ENCODE measurements around the gene RAB42. TPM values are rescaled to one million over a fixed set of nuclear protein-coding genes. Genes with fewer than 3 reads are reported as not detected.

RAB42 gene
- total and polyA plus RNA-seq, 4 donors: 0.35 to 5.9 (median 1.0) TPM

DNA sequence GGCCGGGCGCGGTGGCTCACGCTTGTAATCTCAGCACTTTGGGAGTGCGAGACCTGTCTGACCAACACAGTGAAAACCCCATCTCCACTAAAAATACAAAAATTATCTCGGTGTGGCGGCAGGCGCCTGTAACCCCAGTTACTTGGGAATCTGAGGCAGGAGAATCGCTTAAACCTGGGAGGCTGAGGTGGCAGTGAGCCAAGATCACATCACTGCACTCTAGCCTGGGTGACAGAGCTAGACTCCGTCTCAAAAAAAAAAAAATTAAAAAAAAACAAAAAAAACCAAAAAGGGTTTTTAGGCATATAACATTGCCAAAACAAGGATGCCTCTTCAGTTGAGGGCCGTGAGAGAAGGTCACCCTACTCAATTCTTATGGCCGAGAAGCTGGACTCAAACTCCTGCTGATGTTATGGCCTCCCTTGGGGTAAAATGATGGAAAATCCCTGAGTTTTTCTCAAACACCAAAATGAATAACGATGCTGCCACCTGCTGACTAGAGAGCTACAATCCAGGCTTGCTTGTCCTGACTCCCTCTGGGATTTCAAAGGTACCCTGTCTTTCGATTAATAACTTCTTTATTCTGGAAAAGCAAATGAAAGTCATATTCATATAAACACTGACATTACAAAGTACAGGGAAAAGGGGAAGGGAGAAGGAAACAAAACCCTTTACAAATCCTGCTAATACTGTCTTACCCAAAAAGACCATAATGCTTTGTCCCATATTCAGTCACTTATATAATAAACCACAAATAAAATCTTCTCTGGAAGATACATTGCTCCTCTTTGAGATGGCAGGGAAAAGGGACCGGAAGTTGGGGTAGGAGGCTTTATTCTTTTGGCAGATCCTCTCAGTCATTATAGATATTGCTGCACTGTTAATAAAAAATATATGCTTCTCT lies 10.7 kb downstream of the RAB42 start:
- 75% methylated on average over 15 of the region's 15 CpGs for WGBS
- no peaks in the 10 kb centered on the region for H3K9me3 ChIP-seq (ENCODE audit: control insufficient read depth in 4 of 4, low read length in 3 of 4)
- peaks cover 12 to 44% (median 24%) of the 10 kb centered on the region in 4 donors for H3K36me3 ChIP-seq (ENCODE audit: control insufficient read depth in 4 of 4, insufficient read depth in 3 of 4, low read depth in 1 of 4, low read length in 3 of 4)
- H3K4me3 ChIP-seq (ENCODE audit: low read depth in 1 of 3, low read length in 3 of 3): no peak overlapping the region
- peak; percentile 52 for DNase-seq (ENCODE audit: low spot score)
- no peak overlapping the region for H3K9ac ChIP-seq (ENCODE audit: low read depth in 1 of 2, low read length in 2 of 2)
- H3K4me1 ChIP-seq (ENCODE audit: control insufficient read depth in 4 of 4, insufficient read depth in 4 of 4, low read length in 3 of 4): no peaks in the 10 kb centered on the region
- TF ChIP-seq RAD21 (IDR thresholded peaks at IDR 0.05): peak; percentile 87 to 90
- peak; percentile 20 for TF ChIP-seq YY1 (IDR thresholded peaks at IDR 0.05)
- TF ChIP-seq, protein P1, sequence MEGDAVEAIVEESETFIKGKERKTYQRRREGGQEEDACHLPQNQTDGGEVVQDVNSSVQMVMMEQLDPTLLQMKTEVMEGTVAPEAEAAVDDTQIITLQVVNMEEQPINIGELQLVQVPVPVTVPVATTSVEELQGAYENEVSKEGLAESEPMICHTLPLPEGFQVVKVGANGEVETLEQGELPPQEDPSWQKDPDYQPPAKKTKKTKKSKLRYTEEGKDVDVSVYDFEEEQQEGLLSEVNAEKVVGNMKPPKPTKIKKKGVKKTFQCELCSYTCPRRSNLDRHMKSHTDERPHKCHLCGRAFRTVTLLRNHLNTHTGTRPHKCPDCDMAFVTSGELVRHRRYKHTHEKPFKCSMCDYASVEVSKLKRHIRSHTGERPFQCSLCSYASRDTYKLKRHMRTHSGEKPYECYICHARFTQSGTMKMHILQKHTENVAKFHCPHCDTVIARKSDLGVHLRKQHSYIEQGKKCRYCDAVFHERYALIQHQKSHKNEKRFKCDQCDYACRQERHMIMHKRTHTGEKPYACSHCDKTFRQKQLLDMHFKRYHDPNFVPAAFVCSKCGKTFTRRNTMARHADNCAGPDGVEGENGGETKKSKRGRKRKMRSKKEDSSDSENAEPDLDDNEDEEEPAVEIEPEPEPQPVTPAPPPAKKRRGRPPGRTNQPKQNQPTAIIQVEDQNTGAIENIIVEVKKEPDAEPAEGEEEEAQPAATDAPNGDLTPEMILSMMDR (IDR thresholded peaks at IDR 0.05; ENCODE audit: low read depth, low read length, missing input control): peak; percentile 73
- TF ChIP-seq, protein P2, sequence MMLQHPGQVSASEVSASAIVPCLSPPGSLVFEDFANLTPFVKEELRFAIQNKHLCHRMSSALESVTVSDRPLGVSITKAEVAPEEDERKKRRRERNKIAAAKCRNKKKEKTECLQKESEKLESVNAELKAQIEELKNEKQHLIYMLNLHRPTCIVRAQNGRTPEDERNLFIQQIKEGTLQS (IDR thresholded peaks at IDR 0.05): no peak
- no peak overlapping the region for H3K27ac ChIP-seq (ENCODE audit: low read depth in 1 of 2, low read length in 2 of 2)
- H3K27me3 ChIP-seq (ENCODE audit: control insufficient read depth in 4 of 4, insufficient read depth in 4 of 4, low read length in 3 of 4): no peaks in the 10 kb centered on the region

DNA sequence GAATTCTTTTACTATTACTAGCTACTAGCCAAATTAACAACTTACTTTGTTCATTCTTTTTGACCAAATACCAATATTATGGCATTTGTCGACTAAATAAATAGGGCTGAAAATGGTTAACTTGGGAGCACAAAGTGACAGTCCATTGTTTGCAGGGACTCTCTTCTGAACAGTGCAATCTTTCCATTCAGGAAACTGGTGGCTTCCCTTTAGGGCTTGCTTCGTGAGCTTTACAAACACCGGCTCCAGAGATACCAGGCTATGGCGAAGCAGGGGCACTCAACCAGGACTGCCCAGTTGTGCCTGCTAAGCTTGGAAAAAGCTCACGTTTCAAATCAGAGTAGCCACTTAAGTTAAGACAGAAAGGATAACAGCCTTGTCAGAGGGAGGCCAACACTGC lies 12.3 kb downstream of the RAB42 start:
- Histone ChIP-seq H3K36me3 (ENCODE audit: control insufficient read depth in 4 of 4, insufficient read depth in 3 of 4, low read depth in 1 of 4, low read length in 3 of 4) (peaks cover 16 to 44% (median 24%) of the 10 kb centered on the region in 4 donors), H3K4me1 (ENCODE audit: control insufficient read depth in 4 of 4, insufficient read depth in 4 of 4, low read length in 3 of 4) (no peaks in the 10 kb centered on the region), H3K9ac (ENCODE audit: low read depth in 1 of 2, low read length in 2 of 2) (no peak overlapping the region), H3K27ac (ENCODE audit: low read depth in 1 of 2, low read length in 2 of 2) (no peak overlapping the region), H3K4me3 (ENCODE audit: low read depth in 1 of 3, low read length in 3 of 3) (no peak overlapping the region), H3K27me3 (ENCODE audit: control insufficient read depth in 4 of 4, insufficient read depth in 4 of 4, low read length in 3 of 4) (no peaks in the 10 kb centered on the region), H3K9me3 (ENCODE audit: control insufficient read depth in 4 of 4, low read length in 3 of 4) (no peaks in the 10 kb centered on the region)
- TF ChIP-seq, protein P3, sequence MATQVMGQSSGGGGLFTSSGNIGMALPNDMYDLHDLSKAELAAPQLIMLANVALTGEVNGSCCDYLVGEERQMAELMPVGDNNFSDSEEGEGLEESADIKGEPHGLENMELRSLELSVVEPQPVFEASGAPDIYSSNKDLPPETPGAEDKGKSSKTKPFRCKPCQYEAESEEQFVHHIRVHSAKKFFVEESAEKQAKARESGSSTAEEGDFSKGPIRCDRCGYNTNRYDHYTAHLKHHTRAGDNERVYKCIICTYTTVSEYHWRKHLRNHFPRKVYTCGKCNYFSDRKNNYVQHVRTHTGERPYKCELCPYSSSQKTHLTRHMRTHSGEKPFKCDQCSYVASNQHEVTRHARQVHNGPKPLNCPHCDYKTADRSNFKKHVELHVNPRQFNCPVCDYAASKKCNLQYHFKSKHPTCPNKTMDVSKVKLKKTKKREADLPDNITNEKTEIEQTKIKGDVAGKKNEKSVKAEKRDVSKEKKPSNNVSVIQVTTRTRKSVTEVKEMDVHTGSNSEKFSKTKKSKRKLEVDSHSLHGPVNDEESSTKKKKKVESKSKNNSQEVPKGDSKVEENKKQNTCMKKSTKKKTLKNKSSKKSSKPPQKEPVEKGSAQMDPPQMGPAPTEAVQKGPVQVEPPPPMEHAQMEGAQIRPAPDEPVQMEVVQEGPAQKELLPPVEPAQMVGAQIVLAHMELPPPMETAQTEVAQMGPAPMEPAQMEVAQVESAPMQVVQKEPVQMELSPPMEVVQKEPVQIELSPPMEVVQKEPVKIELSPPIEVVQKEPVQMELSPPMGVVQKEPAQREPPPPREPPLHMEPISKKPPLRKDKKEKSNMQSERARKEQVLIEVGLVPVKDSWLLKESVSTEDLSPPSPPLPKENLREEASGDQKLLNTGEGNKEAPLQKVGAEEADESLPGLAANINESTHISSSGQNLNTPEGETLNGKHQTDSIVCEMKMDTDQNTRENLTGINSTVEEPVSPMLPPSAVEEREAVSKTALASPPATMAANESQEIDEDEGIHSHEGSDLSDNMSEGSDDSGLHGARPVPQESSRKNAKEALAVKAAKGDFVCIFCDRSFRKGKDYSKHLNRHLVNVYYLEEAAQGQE (IDR thresholded peaks at IDR 0.05): no peak
- no peak for TF ChIP-seq HNF4G (IDR thresholded peaks at IDR 0.05)
- no peak for TF ChIP-seq FOXA1 (IDR thresholded peaks at IDR 0.05)
- no peak for TF ChIP-seq NR2F2 (IDR thresholded peaks at IDR 0.05)
- TF ChIP-seq SP1 (IDR thresholded peaks at IDR 0.05): no peak
- no peak for TF ChIP-seq JUND (IDR thresholded peaks at IDR 0.05)
- TF ChIP-seq, protein P1 (IDR thresholded peaks at IDR 0.05; ENCODE audit: low read depth, low read length, missing input control): no peak
- TF ChIP-seq, protein P4, sequence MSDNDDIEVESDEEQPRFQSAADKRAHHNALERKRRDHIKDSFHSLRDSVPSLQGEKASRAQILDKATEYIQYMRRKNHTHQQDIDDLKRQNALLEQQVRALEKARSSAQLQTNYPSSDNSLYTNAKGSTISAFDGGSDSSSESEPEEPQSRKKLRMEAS (IDR thresholded peaks at IDR 0.05): no peak
- TF ChIP-seq TAF1 (conservative IDR thresholded peaks at IDR 0.05): no peak
- TF ChIP-seq RAD21 (IDR thresholded peaks at IDR 0.05): no peak
- TF ChIP-seq, protein P2 (IDR thresholded peaks at IDR 0.05): no peak
- no peak for TF ChIP-seq FOXA2 (IDR thresholded peaks at IDR 0.05)
- TF ChIP-seq HNF4A (conservative IDR thresholded peaks at IDR 0.05): no peak
- 85% methylated on average over 5 of the region's 5 CpGs for WGBS
- DNase-seq (ENCODE audit: low spot score): no peak

All from liver (tissue), 9 donors.